ENCODE data around the gene TENM4.
"Not testable (repeated sequence)": the region's sequence is repeated elsewhere in the genome, so short reads cannot be mapped to it uniquely, and the experiment has no call there.

Gene TENM4

GRCh38 chr11:78990261-78990660 lies 450.6 kb downstream of the TENM4 start:
- no peak for DNase-seq (ENCODE audit: extremely low read depth, low read depth)
- no peak for TF ChIP-seq CTCF (IDR thresholded peaks at IDR 0.05; ENCODE audit: low read depth, low read length)

- no peak for TF ChIP-seq CTCF (IDR thresholded peaks at IDR 0.05; ENCODE audit: low read depth, low read length)
- DNase-seq (ENCODE audit: extremely low read depth, low read depth) = no peak
Measured at GRCh38 chr11:78987748-78988147, 453.1 kb downstream of the TENM4 start.

GRCh38 chr11:78986305-78986704 lies 454.5 kb downstream of the TENM4 start:
- DNase-seq (ENCODE audit: extremely low read depth, low read depth) = no peak
- TF ChIP-seq CTCF (IDR thresholded peaks at IDR 0.05; ENCODE audit: low read depth, low read length) = no peak

- no peak for TF ChIP-seq CTCF (IDR thresholded peaks at IDR 0.05; ENCODE audit: low read depth, low read length)
- DNase-seq (ENCODE audit: extremely low read depth, low read depth) = no peak
Measured at GRCh38 chr11:78985663-78986062, 455.2 kb downstream of the TENM4 start.

GRCh38 chr11:78982473-78982872 lies 458.4 kb downstream of the TENM4 start:
- TF ChIP-seq CTCF (IDR thresholded peaks at IDR 0.05; ENCODE audit: low read depth, low read length) = no peak
- DNase-seq (ENCODE audit: extremely low read depth, low read depth) = no peak

GRCh38 chr11:78981153-78981552 lies 459.7 kb downstream of the TENM4 start:
- no peak for DNase-seq (ENCODE audit: extremely low read depth, low read depth)
- no peak for TF ChIP-seq CTCF (IDR thresholded peaks at IDR 0.05; ENCODE audit: low read depth, low read length)

- no peak for TF ChIP-seq CTCF (IDR thresholded peaks at IDR 0.05; ENCODE audit: low read depth, low read length)
- no peak for DNase-seq (ENCODE audit: extremely low read depth, low read depth)
Measured at GRCh38 chr11:78978831-78979230, 462.0 kb downstream of the TENM4 start.

- DNase-seq (ENCODE audit: extremely low read depth, low read depth) = not testable (repeated sequence)
Measured at GRCh38 chr11:78977848-78978247, 463.0 kb downstream of the TENM4 start.

Measured in AG09319 (cell line).